Endothelial cell of umbilical vein (primary cell): Measurements from ENCODE around the gene CCDC170. TPM values are rescaled to one million over a fixed set of nuclear protein-coding genes. Genes with fewer than 3 reads are reported as not detected.

ENCODE experiments used
- BruUV-seq: library from RNA; stranded (reverse); fragments of 400-500 nt; replicated peaks from 2 replicates; lab custom pipeline; 2021; lab: Mats Ljungman, UMichigan
- CTCF ChIA-PET: fragments of 300-600, 350-600 bp; sonication (Branson Sonifier 250); formaldehyde crosslinking; loops from one replicate; lab custom pipeline; 2021; ENCODE audit warnings: antibody characterized with exemption, inconsistent platforms; lab: Charles Lee
- POLR2A ChIA-PET: fragments of 300-600, 350-600 bp; sonication (Branson Sonifier 250); formaldehyde crosslinking; loops from one replicate; lab custom pipeline; 2021; ENCODE audit warnings: antibody characterized with exemption, inconsistent platforms; lab: Charles Lee
- DNase-seq: peaks from one replicate; pipeline ENCODE4 v3.0.0-alpha.2; 2011; ENCODE audit warnings: low read depth, low spot score
- FAIRE-seq: peaks from 2 replicates; lab custom pipeline; 2011; peaks lifted over from hg19 to GRCh38; lab: Jason Lieb, UNC
- H2AFZ ChIP-seq: 2 replicates; pipeline ENCODE4 v1.6.0; 2012; ENCODE audit warnings: low read depth, low read length, control low read depth, inconsistent platforms
- H3K27ac ChIP-seq: 2 replicates; pipeline ENCODE4 v1.5.1; 2011; ENCODE audit warnings: low read depth, mild to moderate bottlenecking, control low read depth, low read length, moderate library complexity; ENCODE audit not compliant: insufficient read depth
- H3K27me3 ChIP-seq, 2 experiments: 2 replicates each; pipeline versions ENCODE4 v1.6.0 to v1.6.1; 2011; ENCODE audit warnings: low read length in 2 of 2, mixed read lengths in 1 of 2; ENCODE audit not compliant: control insufficient read depth in 2 of 2, insufficient read depth in 2 of 2
- H3K36me3 ChIP-seq, 2 experiments: 2 replicates in 1 of 2; 3 replicates in 1 of 2; pipeline ENCODE4 v1.5.1; 2011; ENCODE audit warnings: low read length in 2 of 2, mild to moderate bottlenecking in 1 of 2, moderate library complexity in 1 of 2; ENCODE audit not compliant: control insufficient read depth in 2 of 2, insufficient read depth in 2 of 2; ENCODE audit errors: extremely low read depth in 1 of 2
- H3K4me1 ChIP-seq: 3 replicates; pipeline ENCODE4 v1.5.1; 2011; ENCODE audit warnings: mild to moderate bottlenecking, low read length; ENCODE audit not compliant: control insufficient read depth, insufficient read depth; ENCODE audit errors: extremely low read depth
- H3K4me2 ChIP-seq: 2 replicates; pipeline ENCODE4 v1.6.1; 2011; ENCODE audit warnings: low read length, control low read depth, mixed read lengths; ENCODE audit not compliant: insufficient read depth
- H3K4me3 ChIP-seq, 3 experiments: fragments of 200-600 bp in 1 of 3; sonication (generic), shearing (Covaris generic) in 1 of 3; replicated peaks in 1 of 3; 2 replicates each; pipeline ENCODE4 v1.5.1; 2011 to 2016; ENCODE audit warnings: control low read depth in 3 of 3, low read length in 3 of 3, mild to moderate bottlenecking in 2 of 3, inconsistent platforms in 1 of 3, low read depth in 1 of 3, moderate library complexity in 1 of 3; ENCODE audit not compliant: insufficient read depth in 1 of 3
- H3K79me2 ChIP-seq: 2 replicates; pipeline ENCODE4 v1.6.0; 2012; ENCODE audit warnings: low read length, inconsistent platforms; ENCODE audit not compliant: control insufficient read depth, insufficient read depth
- H3K9ac ChIP-seq: replicated peaks from 2 replicates; pipeline ENCODE3; 2011; ENCODE audit warnings: low read length, control low read depth; ENCODE audit not compliant: insufficient read depth; ENCODE audit errors: extremely low read depth
- H3K9me1 ChIP-seq: replicated peaks from 3 replicates; pipeline ENCODE4 v1.6.0; 2011; ENCODE audit warnings: mild to moderate bottlenecking, low read length; ENCODE audit not compliant: control insufficient read depth, insufficient read depth; ENCODE audit errors: extremely low read depth
- H3K9me3 ChIP-seq: replicated peaks from 2 replicates; pipeline ENCODE4 v1.5.1; 2012; ENCODE audit warnings: low read length, inconsistent platforms; ENCODE audit not compliant: control insufficient read depth, insufficient read depth
- H4K20me1 ChIP-seq: replicated peaks from 2 replicates; pipeline ENCODE3; 2011; ENCODE audit warnings: mild to moderate bottlenecking, low read length; ENCODE audit not compliant: control insufficient read depth, insufficient read depth; ENCODE audit errors: extremely low read depth
- CTCF ChIP-seq, 2 donors: IDR thresholded peaks; 1 replicate in 1 of 2; 2 replicates in 1 of 2; pipeline ENCODE4 v1.5.1; 2011; ENCODE audit warnings: low read length in 2 of 2, mild to moderate bottlenecking in 2 of 2, moderate library complexity in 2 of 2, control low read depth in 1 of 2, inconsistent platforms in 1 of 2, low read depth in 1 of 2; ENCODE audit not compliant: insufficient read depth in 1 of 2; ENCODE audit errors: extremely low read depth in 1 of 2
- EZH2 ChIP-seq: IDR thresholded peaks from 2 replicates; pipeline ENCODE4 v1.6.1; 2012; ENCODE audit warnings: borderline replicate concordance, low read depth, mild to moderate bottlenecking, moderate library complexity, low read length, inconsistent platforms; ENCODE audit not compliant: severe bottlenecking
- FOS ChIP-seq: IDR thresholded peaks from 2 replicates; pipeline ENCODE4 v1.6.1; 2011; ENCODE audit warnings: mild to moderate bottlenecking, low read length, moderate library complexity, borderline replicate concordance; ENCODE audit not compliant: insufficient read depth
- GATA2 ChIP-seq: IDR thresholded peaks from 2 replicates; pipeline ENCODE4 v1.7.0; 2011; ENCODE audit warnings: low read depth, mild to moderate bottlenecking, moderate library complexity, mixed read lengths, low read length; ENCODE audit not compliant: insufficient read length, insufficient read depth
- JUN ChIP-seq: IDR thresholded peaks from 2 replicates; pipeline ENCODE4 v1.6.1; 2011; ENCODE audit warnings: borderline replicate concordance, low read depth; ENCODE audit not compliant: insufficient read length, insufficient read depth
- MYC ChIP-seq: IDR thresholded peaks from one replicate; pipeline ENCODE4 v1.6.1; 2011; ENCODE audit warnings: mild to moderate bottlenecking, low read depth, low read length
- POLR2A ChIP-seq: IDR thresholded peaks from 2 replicates; pipeline ENCODE4 v1.6.1; 2012; ENCODE audit warnings: low read depth, mild to moderate bottlenecking, control low read depth, low read length
- POLR2AphosphoS5 ChIP-seq: IDR thresholded peaks from 2 replicates; pipeline ENCODE4 v1.6.1; 2012; ENCODE audit warnings: low read depth, mild to moderate bottlenecking, control low read depth, low read length, moderate library complexity; ENCODE audit not compliant: insufficient read depth
- dilution Hi-C: fragments of 300-500 bp; cut with MboI; formaldehyde crosslinking; loops from one replicate; pipeline ENCODE4 v1.15.0; 2019; ENCODE audit warnings: low sequenced_read_pairs; ENCODE audit not compliant: extremely low pct_ligation_motif_present
- intact Hi-C: fragments of 100-400 bp; cut with micrococcal nuclease; formaldehyde crosslinking; loops from one replicate; pipeline ENCODE4 v1.10.0; 2022
- polyA plus RNA-seq, 4 experiments: library from polyadenylated mRNA; depleted of rRNA in 3 of 4; stranded (reverse) in 3 of 4; unstranded in 1 of 4; fragments of >200 nt; gene quantifications; 2 replicates each; pipeline versions ENCODE4 v1.2.1 to v1.2.3, GENCODE V29; 2011 to 2012; ENCODE audit warnings: missing spikeins in 1 of 4
- total RNA-seq: library from RNA; stranded (reverse); gene quantifications from 2 replicates; pipeline ENCODE4 v1.2.3, GENCODE V29; 2021
- TF ChIP-seq, protein P1 (sequence below): IDR thresholded peaks from 2 replicates; pipeline ENCODE4 v1.6.1; 2011; ENCODE audit not compliant: insufficient read depth, insufficient read length

The CCDC170 gene
- total and polyA plus RNA-seq, 2 donors (not counting 3 experiments of a cell fraction or from before 2014, with no cell fraction given): 0.07 to 0.21 TPM

GRCh38 chr6:151630387-151630786, 136.6 kb downstream of the CCDC170 start:
- Histone ChIP-seq H3K9me3 (no peaks in the 10 kb centered on the region), H4K20me1 (no peaks in the 10 kb centered on the region), H3K79me2 (no peaks in the 10 kb centered on the region), H3K9me1 (no peaks in the 10 kb centered on the region), H3K9ac (no peak overlapping the region), H3K4me1 (no peaks in the 10 kb centered on the region), H3K27ac (no peak overlapping the region), H3K36me3 (no peaks in the 10 kb centered on the region), H3K4me2 (no peak overlapping the region), H3K27me3 (peaks cover 0 to 2% of the 10 kb centered on the region in 2 experiments), H3K4me3 (no peak overlapping the region), H2AFZ (no peak overlapping the region)
- no TSS peak for BruUV-seq
- TF ChIP-seq CTCF (IDR thresholded peaks at IDR 0.05; ENCODE audit: extremely low read depth in 1 of 2, insufficient read depth in 1 of 2, low read depth in 1 of 2, low read length in 2 of 2): no peak
- no peak for TF ChIP-seq JUN
- TF ChIP-seq POLR2AphosphoS5: no peak
- TF ChIP-seq FOS: no peak
- TF ChIP-seq EZH2: no peak
- no peak for TF ChIP-seq GATA2
- TF ChIP-seq, protein P1, sequence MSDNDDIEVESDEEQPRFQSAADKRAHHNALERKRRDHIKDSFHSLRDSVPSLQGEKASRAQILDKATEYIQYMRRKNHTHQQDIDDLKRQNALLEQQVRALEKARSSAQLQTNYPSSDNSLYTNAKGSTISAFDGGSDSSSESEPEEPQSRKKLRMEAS: no peak
- no peak for TF ChIP-seq MYC
- no peak for TF ChIP-seq POLR2A
- POLR2A ChIA-PET: no interaction called here
- CTCF ChIA-PET: no interaction called here
- FAIRE-seq: no peak
- intact Hi-C loops: no loop called here
- dilution Hi-C loops: no loop called here
- no peak for DNase-seq
